Skeletal muscle cell (primary cell): ENCODE results near the gene LHX5.

Experiments used
- DNase-seq: peaks from one replicate; pipeline ENCODE4 v3.0.0-alpha.2; 2010; ENCODE audit warnings: low read depth
- H3K4me3 ChIP-seq: 2 replicates; pipeline ENCODE4 v1.5.1; 2011; ENCODE audit warnings: low read depth, mild to moderate bottlenecking, control low read depth, low read length, moderate library complexity

Gene LHX5

DNA sequence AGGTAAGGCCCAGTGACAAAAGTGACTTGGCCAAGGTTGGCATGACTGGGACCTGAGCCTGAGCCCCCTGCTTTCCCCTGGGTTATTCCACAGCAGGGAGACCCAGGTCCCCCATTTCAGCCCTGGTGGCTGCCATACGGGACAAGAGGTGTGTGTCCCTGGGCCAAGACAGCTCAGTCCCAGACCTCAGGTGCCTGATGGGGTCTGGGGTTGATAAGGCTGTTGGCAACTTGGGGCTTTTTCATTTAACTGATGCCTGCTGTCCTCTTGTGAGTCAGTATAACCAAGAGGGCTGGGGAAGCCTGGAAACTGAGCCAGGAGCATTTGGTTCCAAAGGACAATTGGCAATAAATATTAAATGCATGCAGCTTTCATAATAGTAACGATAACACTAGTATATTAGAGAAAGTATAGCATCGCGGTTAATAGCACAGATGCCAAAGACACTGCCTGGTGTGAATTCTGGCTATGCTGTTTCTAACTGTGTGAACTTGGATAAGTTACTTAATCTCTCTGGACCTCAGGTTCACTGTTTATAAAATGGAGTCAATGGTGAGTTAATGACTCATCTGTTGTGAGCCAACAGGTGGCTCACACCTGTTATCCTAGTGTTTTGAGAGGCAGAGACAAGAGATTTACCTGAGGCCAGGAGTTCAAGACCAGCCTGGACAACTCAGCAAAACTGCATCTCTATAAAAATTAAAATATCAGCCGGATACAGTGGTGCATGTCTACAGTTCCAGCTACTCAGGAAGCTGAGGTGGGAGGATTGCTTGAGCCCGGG lies 48.6 kb downstream of the LHX5 start:
- H3K4me3 ChIP-seq: peak overlapping the region; percentile 71
- DNase-seq: no peak

- peak; percentile 64 for DNase-seq
- H3K4me3 ChIP-seq: peak within 1 kb of the TSS; percentile 71
These were observed 49.4 kb downstream of the LHX5 start, which contains the start of gene SDSL for GRCh38 chr12:113422030-113422885. Gene SDSL (plus strand): TSS chr12:113422380. CDS start chr12:113427983, 5,603 bp downstream.

DNA sequence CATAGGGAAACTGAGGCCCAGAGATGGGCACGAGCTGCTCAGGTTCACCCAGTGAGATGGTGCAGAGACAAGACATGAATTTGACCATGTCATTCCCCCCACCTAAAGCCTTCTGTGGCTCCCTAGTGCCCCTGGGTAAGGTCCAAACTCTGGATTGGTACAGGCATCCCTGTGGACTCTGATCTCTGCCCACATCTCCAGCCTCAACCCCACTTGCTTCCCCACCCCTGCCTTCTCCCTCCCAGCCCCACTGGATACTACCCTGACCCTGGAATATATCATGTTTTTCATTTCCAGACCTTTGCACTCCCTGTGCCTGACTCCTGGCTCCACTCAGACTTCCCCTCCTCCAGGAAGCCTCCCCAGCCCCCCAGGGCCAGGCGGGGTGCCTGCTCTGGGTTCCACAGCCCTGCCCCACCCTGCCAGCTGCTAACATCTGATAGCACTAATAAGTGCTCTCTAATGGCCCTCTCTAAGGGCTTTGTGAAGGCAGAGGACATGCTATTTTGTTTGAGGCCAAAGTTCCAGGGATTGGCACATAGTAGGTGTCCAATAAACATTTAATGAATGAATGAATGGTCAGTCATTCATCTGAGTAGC lies 50.6 kb downstream of the LHX5 start:
- no peak for DNase-seq
- H3K4me3 ChIP-seq: no peak overlapping the region

- DNase-seq: no peak
- no peak overlapping the region for H3K4me3 ChIP-seq
These were observed 53.3 kb downstream of the LHX5 start for GRCh38 chr12:113418213-113418879.

DNA sequence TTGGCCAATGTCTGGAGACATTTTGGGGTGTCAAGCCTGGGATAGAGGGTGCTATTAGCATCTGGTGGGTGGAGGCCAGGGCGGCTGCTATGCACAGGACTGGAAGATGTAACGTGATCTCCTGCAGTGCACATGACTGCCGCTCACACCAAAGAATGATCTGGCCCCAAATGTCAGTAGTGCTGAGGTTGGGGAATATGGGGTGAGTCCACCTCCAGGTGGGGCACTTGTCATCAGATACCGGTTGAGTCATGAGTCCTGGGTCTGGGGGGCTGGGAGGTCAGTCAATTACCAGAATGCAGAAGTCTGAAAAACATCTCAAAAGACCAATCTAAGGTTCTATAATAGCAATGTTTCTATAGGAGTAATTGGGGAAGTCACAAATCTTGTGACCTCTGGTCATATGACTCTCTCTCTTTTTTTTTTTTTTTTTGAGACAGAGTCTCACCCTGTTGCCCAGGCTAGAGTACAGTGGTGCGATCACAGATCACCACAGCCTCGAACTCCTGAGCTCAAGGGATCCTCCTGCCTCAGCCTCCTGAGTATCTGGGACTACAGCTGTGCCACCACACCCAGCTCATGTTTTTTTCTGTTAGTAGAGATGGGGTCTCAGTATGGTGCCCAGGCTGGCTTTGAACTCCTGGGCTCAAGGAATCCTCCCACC lies 55.4 kb downstream of the LHX5 start:
- no peak for DNase-seq
- no peak overlapping the region for H3K4me3 ChIP-seq

DNA sequence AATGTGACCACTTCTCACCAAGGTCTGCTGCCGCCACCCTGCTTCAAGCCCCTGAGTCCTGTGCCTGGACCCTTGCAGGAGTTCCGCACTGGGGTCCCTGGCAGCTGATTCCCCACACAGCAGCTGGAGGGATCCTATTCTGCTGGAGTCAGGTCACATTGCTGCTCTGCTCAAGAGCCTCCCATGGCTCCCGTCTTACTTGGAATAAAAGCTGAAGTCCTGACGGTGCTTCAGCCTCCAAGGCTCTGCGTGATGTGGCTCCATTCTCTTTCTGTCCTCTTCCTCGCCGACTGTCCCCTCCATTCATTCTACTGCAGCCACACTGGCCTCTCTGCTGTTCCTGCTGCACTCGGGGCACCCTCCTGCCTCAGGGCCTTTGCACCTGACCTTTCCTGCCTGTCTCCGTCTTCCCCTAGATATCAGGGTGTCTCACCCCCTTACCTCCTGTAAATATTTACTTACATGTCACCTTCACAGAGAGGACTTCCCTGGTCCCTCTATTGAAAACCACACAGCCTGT lies 57.1 kb downstream of the LHX5 start:
- DNase-seq: no peak
- H3K4me3 ChIP-seq: no peak overlapping the region

GRCh38 chr12:113413488-113413939 lies 58.2 kb downstream of the LHX5 start:
- no peak for DNase-seq
- no peak overlapping the region for H3K4me3 ChIP-seq
